Ishikawa (cell line): ENCODE measurements around the gene SASH1.

Experiments used
- CEBPB ChIP-seq: IDR thresholded peaks from 2 replicates; pipeline ENCODE4 v1.6.1; 2012
- CREB1 ChIP-seq: IDR thresholded peaks from 2 replicates; pipeline ENCODE4 v1.6.1; 2012; ENCODE audit warnings: low read depth
- EGR1 ChIP-seq: IDR thresholded peaks from 2 replicates; pipeline ENCODE4 v1.6.1; 2012
- EP300 ChIP-seq: IDR thresholded peaks from 2 replicates; pipeline ENCODE4 v1.6.1; 2012; ENCODE audit warnings: borderline replicate concordance
- FOXM1 ChIP-seq: IDR thresholded peaks from 2 replicates; pipeline ENCODE4 v1.6.1; 2012; ENCODE audit warnings: low read depth, borderline replicate concordance
- NFIC ChIP-seq: IDR thresholded peaks from 2 replicates; pipeline ENCODE4 v1.6.1; 2012
- RAD21 ChIP-seq: IDR thresholded peaks from 2 replicates; pipeline ENCODE4 v1.6.1; 2012; ENCODE audit warnings: low read depth
- TAF1 ChIP-seq: IDR thresholded peaks from 2 replicates; pipeline ENCODE4 v1.6.1; 2012; ENCODE audit warnings: low read depth, mild to moderate bottlenecking
- TCF12 ChIP-seq: IDR thresholded peaks from 2 replicates; pipeline ENCODE4 v1.6.1; 2012; ENCODE audit warnings: low read depth
- TEAD4 ChIP-seq: IDR thresholded peaks from 2 replicates; pipeline ENCODE4 v1.6.1; 2012
- YY1 ChIP-seq: IDR thresholded peaks from 2 replicates; pipeline ENCODE4 v1.6.1; 2012; ENCODE audit warnings: low read depth
- ZBTB7A ChIP-seq: IDR thresholded peaks from 2 replicates; pipeline ENCODE4 v1.6.1; 2012; ENCODE audit warnings: low read depth
- TF ChIP-seq, protein P1 (sequence below): IDR thresholded peaks from 2 replicates; pipeline ENCODE4 v1.6.1; 2012
- TF ChIP-seq, protein P2 (sequence below): IDR thresholded peaks from 2 replicates; pipeline ENCODE4 v1.6.1; 2012
- TF ChIP-seq, protein P3 (sequence below): IDR thresholded peaks from 2 replicates; pipeline ENCODE4 v1.6.1; 2012; ENCODE audit warnings: low read depth, mild to moderate bottlenecking

SASH1 gene

DNA sequence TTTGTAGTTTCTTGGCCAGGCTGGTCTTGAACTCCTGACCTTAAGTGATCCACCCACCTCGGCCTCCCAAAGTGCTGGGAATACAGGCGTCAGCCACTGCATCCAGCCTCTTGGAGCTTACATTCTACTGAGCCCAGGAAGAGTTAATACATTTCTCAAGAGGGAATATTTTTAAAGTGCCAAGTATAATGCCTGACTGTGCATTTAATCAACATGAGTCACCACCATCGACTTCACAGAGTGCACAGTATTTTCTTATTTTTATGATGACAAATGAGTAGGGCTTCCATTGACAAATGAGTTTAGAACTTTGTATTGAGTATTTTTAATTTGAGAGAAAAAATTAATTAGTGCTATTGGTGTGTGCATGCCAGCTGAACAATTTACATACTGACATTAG is 72.2 kb downstream of the SASH1 start:
- TF ChIP-seq CEBPB (0 out of 2 replicates have a peak, but pooled peaks have one; percentile 19), NFIC (peak; percentile 9; the same call in 1 of the 2 replicates), RAD21 (no peak)

DNA sequence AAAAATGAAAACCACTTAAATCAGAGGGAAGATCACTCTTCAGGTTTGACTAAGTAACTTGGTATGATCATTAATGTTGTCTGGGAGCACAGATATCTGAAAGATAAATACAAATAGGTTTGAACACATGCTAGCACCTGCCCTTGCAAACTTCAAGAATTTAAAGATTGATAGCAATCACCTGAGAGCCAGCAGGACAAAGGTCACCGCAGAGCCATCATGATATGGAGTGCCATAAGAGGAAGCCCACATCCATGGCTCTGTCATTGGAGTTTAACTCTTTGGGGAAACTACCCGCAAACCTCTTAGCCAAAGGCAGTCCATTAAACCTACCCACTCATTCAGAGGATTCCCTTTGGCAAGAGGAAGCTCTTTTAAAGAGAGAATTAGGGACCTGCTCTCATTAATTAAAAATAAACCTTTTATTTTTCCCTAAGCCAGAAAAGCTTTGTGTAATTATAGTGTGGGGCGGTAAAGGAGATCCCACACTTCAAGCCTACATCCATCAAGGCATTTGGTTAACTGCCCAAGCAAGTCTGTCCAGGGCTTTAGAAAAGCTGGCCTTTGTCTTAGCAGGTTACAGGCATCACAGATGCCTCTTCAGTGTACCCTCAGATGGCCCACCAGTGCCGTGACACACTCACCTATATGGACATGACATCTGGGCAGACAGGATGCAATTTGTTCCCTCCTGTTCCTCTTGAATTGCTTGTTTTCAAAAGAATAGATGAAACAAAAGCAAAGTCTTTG is 73.0 kb downstream of the SASH1 start:
- TF ChIP-seq, protein P1, sequence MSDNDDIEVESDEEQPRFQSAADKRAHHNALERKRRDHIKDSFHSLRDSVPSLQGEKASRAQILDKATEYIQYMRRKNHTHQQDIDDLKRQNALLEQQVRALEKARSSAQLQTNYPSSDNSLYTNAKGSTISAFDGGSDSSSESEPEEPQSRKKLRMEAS: no peak

DNA sequence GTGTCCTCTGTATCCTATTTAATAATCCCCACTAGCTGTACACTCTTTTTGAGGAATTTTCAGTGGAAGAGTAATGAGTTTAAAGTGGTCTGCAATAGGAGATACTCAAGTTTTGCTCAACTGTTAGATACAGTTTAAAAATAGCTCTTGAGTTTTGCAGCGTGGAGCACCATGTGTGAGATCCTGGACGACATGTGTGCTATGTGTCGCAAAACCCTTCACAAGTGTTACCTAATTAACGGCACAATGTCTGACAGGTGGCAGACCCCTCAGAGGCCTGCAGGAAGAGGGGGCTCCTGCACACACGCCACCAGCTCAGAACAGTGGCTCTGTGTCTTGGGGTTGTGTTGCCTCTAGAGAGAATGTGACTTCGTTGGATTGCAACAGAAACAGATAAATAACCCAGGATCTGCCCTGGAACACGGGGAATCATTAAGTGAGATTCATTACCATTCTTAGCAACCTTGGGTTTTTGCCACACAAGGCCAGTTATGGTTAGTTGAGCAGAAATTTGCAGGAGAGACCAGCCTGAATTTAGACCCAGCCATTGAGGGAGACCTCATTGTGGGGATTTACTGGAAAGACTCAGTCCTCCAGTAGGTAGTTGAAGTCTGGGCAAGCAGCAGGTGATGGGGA is 73.8 kb downstream of the SASH1 start:
- TF ChIP-seq, protein P2, sequence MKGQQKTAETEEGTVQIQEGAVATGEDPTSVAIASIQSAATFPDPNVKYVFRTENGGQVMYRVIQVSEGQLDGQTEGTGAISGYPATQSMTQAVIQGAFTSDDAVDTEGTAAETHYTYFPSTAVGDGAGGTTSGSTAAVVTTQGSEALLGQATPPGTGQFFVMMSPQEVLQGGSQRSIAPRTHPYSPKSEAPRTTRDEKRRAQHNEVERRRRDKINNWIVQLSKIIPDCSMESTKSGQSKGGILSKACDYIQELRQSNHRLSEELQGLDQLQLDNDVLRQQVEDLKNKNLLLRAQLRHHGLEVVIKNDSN: no peak
- no peak for TF ChIP-seq TEAD4
- TF ChIP-seq ZBTB7A: no peak
- no peak for TF ChIP-seq CEBPB
- no peak for TF ChIP-seq CREB1
- TF ChIP-seq, protein P3, sequence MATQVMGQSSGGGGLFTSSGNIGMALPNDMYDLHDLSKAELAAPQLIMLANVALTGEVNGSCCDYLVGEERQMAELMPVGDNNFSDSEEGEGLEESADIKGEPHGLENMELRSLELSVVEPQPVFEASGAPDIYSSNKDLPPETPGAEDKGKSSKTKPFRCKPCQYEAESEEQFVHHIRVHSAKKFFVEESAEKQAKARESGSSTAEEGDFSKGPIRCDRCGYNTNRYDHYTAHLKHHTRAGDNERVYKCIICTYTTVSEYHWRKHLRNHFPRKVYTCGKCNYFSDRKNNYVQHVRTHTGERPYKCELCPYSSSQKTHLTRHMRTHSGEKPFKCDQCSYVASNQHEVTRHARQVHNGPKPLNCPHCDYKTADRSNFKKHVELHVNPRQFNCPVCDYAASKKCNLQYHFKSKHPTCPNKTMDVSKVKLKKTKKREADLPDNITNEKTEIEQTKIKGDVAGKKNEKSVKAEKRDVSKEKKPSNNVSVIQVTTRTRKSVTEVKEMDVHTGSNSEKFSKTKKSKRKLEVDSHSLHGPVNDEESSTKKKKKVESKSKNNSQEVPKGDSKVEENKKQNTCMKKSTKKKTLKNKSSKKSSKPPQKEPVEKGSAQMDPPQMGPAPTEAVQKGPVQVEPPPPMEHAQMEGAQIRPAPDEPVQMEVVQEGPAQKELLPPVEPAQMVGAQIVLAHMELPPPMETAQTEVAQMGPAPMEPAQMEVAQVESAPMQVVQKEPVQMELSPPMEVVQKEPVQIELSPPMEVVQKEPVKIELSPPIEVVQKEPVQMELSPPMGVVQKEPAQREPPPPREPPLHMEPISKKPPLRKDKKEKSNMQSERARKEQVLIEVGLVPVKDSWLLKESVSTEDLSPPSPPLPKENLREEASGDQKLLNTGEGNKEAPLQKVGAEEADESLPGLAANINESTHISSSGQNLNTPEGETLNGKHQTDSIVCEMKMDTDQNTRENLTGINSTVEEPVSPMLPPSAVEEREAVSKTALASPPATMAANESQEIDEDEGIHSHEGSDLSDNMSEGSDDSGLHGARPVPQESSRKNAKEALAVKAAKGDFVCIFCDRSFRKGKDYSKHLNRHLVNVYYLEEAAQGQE: no peak
- TF ChIP-seq NFIC: no peak
- no peak for TF ChIP-seq EP300
- no peak for TF ChIP-seq FOXM1
- TF ChIP-seq, protein P1: no peak
- no peak for TF ChIP-seq TCF12
- no peak for TF ChIP-seq RAD21
- no peak for TF ChIP-seq EGR1
- no peak for TF ChIP-seq YY1
- TF ChIP-seq TAF1: no peak

DNA sequence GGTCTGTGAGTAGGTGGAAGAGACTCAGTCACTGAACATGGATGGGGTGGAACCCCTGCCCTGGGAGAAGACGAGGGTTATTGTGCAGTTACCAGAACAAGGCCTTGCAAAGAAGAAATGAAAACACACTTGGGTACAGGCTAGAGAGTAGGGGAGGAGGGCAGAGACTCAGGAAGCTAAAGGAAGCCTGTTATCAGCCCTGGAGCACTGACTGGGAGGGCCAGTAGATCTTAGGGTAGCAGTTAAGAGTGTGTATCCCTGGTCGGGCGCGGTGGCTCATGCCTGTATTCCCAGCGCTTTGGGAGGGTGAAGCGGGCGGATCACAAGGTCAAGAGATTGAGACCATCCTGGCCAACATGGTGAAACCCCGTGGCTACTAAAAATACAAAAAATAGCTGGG is 74.4 kb downstream of the SASH1 start:
- TF ChIP-seq CREB1: no peak
- TF ChIP-seq TCF12: no peak
- TF ChIP-seq TEAD4: no peak
- TF ChIP-seq ZBTB7A: no peak
- TF ChIP-seq, protein P3: no peak
- no peak for TF ChIP-seq EP300
- TF ChIP-seq, protein P1: no peak
- TF ChIP-seq NFIC: no peak
- TF ChIP-seq CEBPB: no peak
- no peak for TF ChIP-seq EGR1
- no peak for TF ChIP-seq YY1
- no peak for TF ChIP-seq FOXM1
- TF ChIP-seq TAF1: no peak
- TF ChIP-seq, protein P2: no peak
- TF ChIP-seq RAD21: no peak

DNA sequence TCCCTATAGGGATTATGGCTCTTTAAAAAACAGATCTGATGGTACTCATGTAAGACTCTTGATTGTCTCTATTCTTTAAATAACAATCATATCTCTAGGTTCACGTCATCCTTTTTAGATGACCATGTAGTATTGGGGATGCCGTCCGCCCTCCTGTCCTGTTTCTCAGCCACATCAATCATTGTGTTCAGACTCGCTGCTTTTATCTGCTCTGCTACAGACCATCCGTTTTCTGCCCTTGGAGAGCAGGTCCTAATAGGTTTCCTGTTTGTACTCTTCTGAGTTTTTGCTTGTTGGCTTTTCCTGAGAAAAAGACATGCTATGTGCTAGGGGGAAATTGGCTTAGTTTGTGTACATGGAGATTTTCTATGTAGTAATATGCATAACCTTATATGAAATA is 76.8 kb downstream of the SASH1 start:
- TF ChIP-seq, protein P2: no peak
- TF ChIP-seq, protein P3: no peak
- TF ChIP-seq YY1 (no peak), TAF1 (no peak), NFIC (no peak), RAD21 (no peak), EP300 (no peak), TCF12 (no peak), TEAD4 (no peak), EGR1 (no peak), ZBTB7A (no peak), CEBPB (no peak), FOXM1 (no peak), CREB1 (no peak)
- TF ChIP-seq, protein P1: no peak
